Breast epithelium (tissue), 3 donors: ENCODE results near the gene C1QC.

Experiments
- POLR2A ChIP-seq: fragments of 450-650 bp; IDR thresholded peaks from one replicate; pipeline ENCODE4 v1.6.1; 2016; ENCODE audit warnings: antibody characterized with exemption, mild to moderate bottlenecking, moderate library complexity
- POLR2AphosphoS5 ChIP-seq, 3 donors: sonication (generic); formaldehyde crosslinking; IDR thresholded peaks; one replicate each; pipeline ENCODE4 v1.6.1; 2017; ENCODE audit warnings: antibody characterized with exemption in 3 of 3
- TF ChIP-seq, protein P1 (sequence below), 3 donors: fragments of 450-650 bp; IDR thresholded peaks; one replicate each; pipeline ENCODE4 v1.5.1; 2016 to 2017; ENCODE audit warnings: antibody characterized with exemption in 3 of 3, mild to moderate bottlenecking in 3 of 3, moderate library complexity in 3 of 3

DNA sequence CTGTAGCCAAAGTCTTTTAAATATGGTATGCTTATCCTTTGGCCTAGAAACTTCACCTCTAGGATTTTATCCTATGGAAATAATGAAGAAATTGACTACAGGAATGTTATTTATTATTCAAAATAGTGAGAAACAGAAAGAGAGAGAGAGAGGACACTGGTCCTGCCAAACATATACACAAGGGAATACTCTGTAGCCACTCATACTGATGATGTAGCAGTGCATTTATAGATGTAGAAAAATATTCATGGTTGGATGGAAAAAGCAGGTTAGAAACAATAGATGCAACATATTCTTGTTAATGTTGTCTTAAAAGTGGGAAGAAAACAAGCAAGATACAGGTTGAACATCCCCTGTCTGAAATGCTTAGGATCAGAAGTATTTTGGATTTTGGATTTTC, 45.0 kb downstream of the C1QC start:
- TF ChIP-seq, protein P1, sequence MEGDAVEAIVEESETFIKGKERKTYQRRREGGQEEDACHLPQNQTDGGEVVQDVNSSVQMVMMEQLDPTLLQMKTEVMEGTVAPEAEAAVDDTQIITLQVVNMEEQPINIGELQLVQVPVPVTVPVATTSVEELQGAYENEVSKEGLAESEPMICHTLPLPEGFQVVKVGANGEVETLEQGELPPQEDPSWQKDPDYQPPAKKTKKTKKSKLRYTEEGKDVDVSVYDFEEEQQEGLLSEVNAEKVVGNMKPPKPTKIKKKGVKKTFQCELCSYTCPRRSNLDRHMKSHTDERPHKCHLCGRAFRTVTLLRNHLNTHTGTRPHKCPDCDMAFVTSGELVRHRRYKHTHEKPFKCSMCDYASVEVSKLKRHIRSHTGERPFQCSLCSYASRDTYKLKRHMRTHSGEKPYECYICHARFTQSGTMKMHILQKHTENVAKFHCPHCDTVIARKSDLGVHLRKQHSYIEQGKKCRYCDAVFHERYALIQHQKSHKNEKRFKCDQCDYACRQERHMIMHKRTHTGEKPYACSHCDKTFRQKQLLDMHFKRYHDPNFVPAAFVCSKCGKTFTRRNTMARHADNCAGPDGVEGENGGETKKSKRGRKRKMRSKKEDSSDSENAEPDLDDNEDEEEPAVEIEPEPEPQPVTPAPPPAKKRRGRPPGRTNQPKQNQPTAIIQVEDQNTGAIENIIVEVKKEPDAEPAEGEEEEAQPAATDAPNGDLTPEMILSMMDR (IDR thresholded peaks at IDR 0.05) = no peak
- no peak for TF ChIP-seq POLR2AphosphoS5 (IDR thresholded peaks at IDR 0.05)
- TF ChIP-seq POLR2A = no peak
